ENCODE data around the gene LIPC. TPM values are rescaled to one million over a fixed set of nuclear protein-coding genes. Genes with fewer than 3 reads are reported as not detected.

Gene LIPC
- total RNA-seq, 2 donors from 2014 or later = 2.9 to 13.8 TPM

DNA sequence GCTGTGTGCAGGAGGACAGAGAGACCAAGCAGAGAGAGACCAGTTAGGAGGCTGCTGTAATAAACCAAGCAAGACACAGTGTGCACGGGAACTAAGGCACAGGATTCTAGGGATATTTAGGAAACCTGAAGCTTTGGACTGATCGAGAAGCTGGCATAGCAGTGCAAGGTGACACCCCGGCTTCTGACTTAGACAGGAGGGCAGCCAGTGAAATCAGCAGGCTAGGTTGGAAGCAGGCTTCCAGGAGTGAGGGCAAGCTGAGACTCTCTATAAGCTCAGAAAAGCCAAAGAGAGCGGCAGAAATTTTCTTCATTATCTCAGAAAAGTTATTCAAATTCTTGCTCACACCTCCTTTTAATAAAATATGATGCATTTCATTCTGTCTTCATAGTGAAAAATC is 104.6 kb downstream of the LIPC start:
- Histone ChIP-seq H3K4me1 (peaks cover 5% of the 10 kb centered on the region), H3K36me3 (no peaks in the 10 kb centered on the region), H3K9ac (ENCODE audit: low read depth in 2 of 2, low read length in 2 of 2) (no peak overlapping the region), H3K27ac (no peak overlapping the region), H3K9me3 (no peaks in the 10 kb centered on the region), H3K27me3 (no peaks in the 10 kb centered on the region), H3K4me3 (no peak overlapping the region)
- intact Hi-C loops (cut with DNase I) = no loop called here
- no peak for TF ChIP-seq CTCF (IDR thresholded peaks at IDR 0.05)
- DNase-seq = no peak

DNA sequence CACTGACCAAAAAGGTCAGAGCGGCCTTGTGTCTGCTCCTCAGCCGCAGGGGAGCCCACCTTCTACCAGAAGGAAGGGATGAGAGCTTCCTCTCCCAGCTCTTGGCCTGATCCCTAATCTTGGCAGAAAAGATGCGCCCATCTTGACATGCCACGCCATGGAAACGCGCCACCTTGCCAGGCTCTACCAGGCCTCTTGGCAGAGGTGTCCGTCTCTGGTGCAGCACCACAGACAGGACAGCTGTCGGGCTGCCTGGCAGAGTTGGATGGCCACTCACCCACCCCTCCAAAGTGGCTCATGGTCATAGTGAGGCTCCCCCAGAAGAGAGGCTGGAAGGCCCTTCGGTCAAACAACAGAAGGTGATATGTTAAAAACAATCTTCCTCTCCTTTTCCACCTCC is 105.2 kb downstream of the LIPC start:
- H3K9ac ChIP-seq (ENCODE audit: low read depth in 2 of 2, low read length in 2 of 2) = no peak overlapping the region
- intact Hi-C loops (cut with DNase I) = no loop called here
- no peak for DNase-seq
- H3K4me1 ChIP-seq = peaks cover 5% of the 10 kb centered on the region
- H3K27me3 ChIP-seq = no peaks in the 10 kb centered on the region
- TF ChIP-seq CTCF (IDR thresholded peaks at IDR 0.05) = no peak
- H3K27ac ChIP-seq = no peak overlapping the region
- no peaks in the 10 kb centered on the region for H3K9me3 ChIP-seq
- no peaks in the 10 kb centered on the region for H3K36me3 ChIP-seq
- no peak overlapping the region for H3K4me3 ChIP-seq

GRCh38 chr15:58538225-58538727 is 106.5 kb downstream of the LIPC start:
- Histone ChIP-seq H3K27me3 (no peaks in the 10 kb centered on the region), H3K4me3 (no peak overlapping the region), H3K27ac (no peak overlapping the region), H3K36me3 (no peaks in the 10 kb centered on the region), H3K9ac (ENCODE audit: low read depth in 2 of 2, low read length in 2 of 2) (no peak overlapping the region), H3K4me1 (peaks cover 5% of the 10 kb centered on the region), H3K9me3 (no peaks in the 10 kb centered on the region)
- DNase-seq = no peak
- TF ChIP-seq CTCF (IDR thresholded peaks at IDR 0.05) = no peak
- intact Hi-C loops (cut with DNase I) = no loop called here

DNA sequence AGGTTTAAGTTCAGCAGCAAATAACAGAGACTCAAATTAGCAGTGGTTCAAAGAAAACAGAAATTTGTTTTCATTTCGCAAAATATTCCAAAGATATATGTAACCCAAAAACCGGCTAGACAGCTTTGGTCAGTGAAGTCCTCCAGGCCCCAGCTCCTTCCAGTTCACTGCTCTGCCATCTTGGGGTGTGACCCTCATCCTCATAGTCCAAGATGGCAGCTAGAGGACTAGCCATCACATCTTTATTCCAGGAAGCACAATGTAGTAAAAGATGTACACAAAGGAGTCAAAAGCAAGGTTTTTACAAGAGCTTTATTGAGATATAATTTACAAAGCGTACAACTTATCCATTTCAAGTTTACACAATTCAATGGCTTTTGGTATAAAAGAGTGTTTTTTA is 107.1 kb downstream of the LIPC start:
- intact Hi-C loops (cut with DNase I) = no loop called here
- no peak for DNase-seq
- H3K9ac ChIP-seq (ENCODE audit: low read depth in 2 of 2, low read length in 2 of 2) = no peak overlapping the region
- no peaks in the 10 kb centered on the region for H3K36me3 ChIP-seq
- H3K4me1 ChIP-seq = peaks cover 5% of the 10 kb centered on the region
- no peak for TF ChIP-seq CTCF (IDR thresholded peaks at IDR 0.05)
- H3K4me3 ChIP-seq = no peak overlapping the region
- H3K9me3 ChIP-seq = no peaks in the 10 kb centered on the region
- H3K27ac ChIP-seq = no peak overlapping the region
- no peaks in the 10 kb centered on the region for H3K27me3 ChIP-seq

DNA sequence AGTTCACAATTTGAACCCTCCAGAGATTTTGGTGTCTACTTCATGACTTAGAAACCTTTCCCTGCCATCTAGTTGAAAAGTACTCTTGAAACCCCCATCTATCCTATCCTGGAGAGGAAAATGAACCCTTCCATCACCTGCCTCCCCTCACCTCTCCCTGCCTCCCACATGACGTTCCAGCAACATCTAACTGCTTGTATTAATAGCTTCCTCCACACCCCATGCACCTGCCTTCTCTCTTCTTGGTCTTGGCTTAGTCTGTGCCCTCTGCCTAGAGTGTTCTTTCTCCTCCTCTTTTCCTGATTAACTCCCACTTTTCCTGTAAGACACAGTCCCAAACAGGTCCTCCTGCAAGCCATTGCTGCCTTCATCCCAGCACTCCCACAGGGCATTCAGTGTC is 107.8 kb downstream of the LIPC start:
- intact Hi-C loops (cut with DNase I) = no loop called here
- Histone ChIP-seq H3K4me3 (no peak overlapping the region), H3K9me3 (no peaks in the 10 kb centered on the region), H3K4me1 (peaks cover 5% of the 10 kb centered on the region), H3K36me3 (no peaks in the 10 kb centered on the region), H3K27me3 (no peaks in the 10 kb centered on the region), H3K27ac (no peak overlapping the region), H3K9ac (ENCODE audit: low read depth in 2 of 2, low read length in 2 of 2) (no peak overlapping the region)
- DNase-seq = no peak
- no peak for TF ChIP-seq CTCF (IDR thresholded peaks at IDR 0.05)
